ENCODE measurements around the gene MRPS34. TPM values are rescaled to one million over a fixed set of nuclear protein-coding genes. Genes with fewer than 3 reads are reported as not detected.
"Not testable (repeated sequence)": the region's sequence is repeated elsewhere in the genome, so short reads cannot be mapped to it uniquely, and the experiment has no call there.

MRPS34 gene
- polyA plus RNA-seq, 5 donors, result 51.5 to 82.1 (median 57.4) TPM

DNA sequence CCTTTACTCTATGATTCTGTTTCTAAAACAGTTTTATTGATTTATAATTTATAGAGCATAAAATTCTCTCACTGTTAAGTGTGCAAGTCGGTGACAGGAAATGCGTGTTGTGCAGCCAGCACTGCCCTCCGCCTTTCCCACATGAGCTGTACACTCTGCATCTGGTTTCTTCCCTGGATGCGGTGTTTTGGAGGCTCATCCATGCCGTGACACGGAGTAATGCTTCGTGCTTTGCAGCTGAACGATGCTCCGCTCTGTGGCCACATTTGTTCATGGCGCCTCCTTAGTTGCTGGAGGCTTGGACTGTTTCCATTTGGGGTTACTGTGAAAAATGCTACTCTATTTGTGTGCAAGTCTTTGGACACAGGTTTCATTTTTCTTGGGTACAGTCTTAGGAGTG is 27.8 kb upstream of the MRPS34 start:
- no peak for DNase-seq

GRCh38 chr16:1799263-1799662 is 26.3 kb upstream of the MRPS34 start:
- not testable (repeated sequence) for DNase-seq

GRCh38 chr16:1794908-1795666 is 22.2 kb upstream of the MRPS34 start:
- no peak for DNase-seq

DNA sequence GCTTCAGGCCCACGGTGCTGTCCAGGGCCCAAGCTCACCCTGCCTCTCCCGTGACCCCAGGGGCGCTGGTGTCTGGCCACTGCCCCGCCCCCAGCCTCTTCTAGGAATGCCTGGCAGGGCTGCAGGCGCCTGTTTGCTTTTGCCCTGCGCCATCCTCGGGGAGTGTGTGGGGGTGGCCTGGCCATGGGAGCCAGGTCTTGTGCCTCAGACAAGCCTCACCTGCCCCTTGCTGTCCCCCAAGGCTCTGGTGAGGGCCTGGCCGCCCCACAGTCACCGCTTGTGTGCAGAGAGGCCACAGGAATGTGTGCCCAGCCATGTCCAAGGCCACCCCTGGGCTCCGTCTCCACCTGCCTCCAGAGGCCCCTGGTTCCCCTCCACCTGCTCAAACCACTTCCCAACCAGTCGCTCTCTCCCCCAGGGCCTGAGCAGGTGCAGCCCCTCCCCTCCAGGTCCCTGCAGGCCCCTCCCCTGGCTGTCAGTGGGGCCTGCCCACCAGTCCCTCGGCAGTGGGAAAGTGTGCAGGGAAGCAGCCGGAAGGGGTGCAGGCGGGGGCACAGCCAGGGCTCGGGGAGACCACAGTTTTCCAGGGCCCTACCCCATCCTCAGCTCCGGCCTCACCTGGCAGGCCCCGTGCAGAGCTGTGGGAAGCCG is 21.4 kb upstream of the MRPS34 start:
- DNase-seq, result no peak

GRCh38 chr16:1793578-1794220 is 20.8 kb upstream of the MRPS34 start, which contains the start of gene IGFALS:
TSS of gene IGFALS (minus strand) at chr16:1793705. CDS start at chr16:1793652, 53 bp downstream.
- no peak for DNase-seq

GRCh38 chr16:1792836-1793577 is 20.1 kb upstream of the MRPS34 start:
- DNase-seq, result no peak

DNA sequence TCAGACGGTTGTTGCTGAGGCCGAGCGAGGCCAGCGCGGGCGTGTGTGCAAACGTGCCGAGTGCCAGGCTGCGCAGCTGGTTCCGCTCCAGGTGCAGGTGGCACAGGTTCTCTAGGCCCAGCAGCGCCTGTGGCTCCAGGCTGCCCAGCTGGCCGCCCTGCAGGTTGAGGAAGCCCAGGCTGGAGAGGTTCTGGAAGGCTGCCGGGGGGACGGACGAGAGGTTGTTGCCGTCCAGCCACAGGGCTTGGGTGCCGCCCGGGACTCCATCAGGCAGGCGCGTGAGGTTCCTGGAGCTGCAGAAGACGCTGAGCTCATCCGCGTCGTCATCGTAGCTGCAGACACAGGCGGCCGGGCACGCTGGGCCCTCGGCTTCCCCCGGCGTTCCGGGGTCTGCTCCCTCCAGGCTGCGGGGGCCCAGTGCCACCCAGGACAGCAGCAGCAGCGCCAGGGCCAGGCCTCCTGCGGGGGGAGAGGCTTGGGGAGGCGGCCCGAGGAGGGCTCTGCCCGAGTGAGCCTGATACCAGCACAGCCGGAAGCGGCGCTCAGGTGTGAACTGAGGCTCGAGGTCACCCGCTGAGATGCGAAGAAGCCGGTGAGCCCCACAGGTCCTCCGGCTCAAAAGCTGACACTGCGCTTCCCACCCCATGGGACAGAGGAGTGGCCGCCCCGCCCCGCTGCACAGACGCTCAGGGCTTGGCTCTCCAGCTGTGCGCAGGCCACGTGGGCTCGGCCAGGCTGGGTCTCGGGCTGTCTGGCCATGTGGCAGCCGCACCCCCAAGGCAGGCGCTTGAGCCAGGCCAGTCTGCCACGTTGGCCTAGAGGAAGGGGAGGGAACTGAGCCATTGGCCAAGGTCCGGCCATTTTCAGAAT is 19.2 kb upstream of the MRPS34 start:
- no peak for DNase-seq

DNA sequence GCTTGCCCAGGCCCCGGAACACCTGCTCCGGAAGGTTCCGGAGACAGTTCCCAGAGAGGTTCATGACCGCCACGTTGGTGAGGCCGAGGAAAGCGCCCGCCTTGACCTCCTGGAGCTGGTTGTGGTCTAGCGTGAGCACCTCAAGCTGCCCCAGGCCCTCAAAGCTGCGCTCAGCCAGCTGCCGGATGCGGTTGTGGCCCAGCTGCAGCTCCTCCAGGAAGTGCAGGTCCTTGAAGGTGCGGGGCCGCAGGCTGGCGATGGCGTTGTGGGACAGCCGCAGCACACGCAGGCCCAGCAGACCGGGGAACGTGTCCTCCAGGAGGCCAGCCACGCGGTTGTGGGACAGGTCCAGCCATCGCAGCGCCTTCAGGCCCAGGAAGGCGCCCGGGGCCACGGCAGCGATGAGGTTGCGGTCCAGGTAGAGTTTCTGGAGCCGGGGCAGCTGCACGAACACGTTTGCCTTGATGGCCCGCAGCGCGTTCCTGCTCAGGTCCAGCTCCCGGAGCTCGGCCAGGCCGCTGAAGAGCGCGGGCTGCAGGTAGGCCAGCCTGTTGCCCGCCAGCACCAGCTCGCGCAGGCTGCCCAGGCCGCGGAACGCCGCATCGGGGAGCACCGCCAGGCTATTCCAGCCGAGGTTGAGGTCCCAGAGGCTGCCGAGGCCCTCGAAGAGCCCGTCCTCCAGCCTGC is 18.5 kb upstream of the MRPS34 start:
- no peak for DNase-seq

DNA sequence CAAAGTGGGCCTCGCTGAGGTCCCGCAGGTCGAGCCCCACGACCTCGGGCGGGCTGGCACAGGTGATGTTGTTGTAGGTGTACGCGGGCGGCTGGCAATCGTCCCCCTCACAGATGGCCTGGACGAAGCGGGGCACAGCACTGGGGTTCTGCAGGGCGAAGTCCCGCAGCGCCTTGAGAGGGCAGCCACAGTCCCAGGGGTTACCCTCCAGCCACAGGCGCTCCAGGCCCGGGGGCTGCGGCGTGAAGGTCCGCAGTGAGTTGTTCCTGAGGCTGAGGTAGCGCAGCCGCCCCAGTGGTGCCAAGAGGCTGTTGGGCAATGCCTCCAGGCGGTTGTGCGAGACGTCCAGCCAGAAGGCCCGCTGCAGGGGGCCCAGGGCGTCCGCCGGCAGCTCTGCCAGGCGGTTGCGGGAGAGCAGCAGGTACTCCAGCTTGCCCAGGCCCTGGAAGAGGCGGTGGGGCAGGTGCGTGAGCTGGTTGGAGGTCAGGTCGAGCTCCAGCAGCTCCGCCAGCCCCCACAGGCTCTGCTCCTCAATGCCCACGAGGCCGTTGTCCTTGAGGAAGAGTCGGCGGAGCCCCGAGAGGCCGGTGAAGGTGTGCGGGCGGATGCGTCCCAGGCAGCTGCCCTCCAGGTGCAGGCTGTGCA is 17.8 kb upstream of the MRPS34 start:
- DNase-seq, result no peak

DNA sequence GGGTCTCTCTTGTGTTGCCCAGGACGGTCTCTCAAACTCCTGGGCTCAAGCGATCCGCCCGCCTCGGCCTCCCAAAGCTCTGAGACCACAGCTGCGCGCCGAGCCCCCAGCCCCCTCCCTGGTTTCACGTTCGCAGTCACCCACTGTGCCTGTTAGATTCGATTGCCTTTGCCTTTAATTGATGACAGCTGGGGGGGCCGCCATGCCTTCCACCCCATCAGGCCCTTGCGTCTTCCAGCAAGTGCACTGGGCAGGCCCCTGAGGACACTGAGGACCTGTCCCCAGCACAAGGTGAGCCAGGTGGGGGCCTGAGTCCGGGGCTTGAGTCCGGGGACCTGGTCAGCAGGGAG is 17.3 kb upstream of the MRPS34 start:
- no peak for DNase-seq

DNA sequence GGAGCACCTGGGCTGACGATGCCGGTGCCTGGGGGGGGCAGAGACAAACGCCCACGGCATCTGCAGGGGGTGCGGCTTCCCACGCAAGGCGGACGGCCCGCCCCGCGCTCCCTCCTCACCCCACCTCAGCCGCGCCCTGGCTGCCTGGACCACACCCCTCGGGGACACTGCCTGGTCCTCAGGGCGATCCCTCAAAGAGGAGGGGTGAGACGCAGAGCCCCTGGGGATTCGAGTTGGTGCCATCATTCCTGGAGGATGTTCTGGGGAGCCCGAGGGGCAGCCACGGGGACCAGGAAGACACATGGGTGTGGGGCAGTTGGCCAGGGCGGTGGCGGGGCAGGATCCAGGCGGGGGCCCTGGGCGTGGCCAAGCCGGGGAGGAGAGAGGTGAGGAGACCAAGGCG is 16.7 kb upstream of the MRPS34 start:
- no peak for DNase-seq

DNA sequence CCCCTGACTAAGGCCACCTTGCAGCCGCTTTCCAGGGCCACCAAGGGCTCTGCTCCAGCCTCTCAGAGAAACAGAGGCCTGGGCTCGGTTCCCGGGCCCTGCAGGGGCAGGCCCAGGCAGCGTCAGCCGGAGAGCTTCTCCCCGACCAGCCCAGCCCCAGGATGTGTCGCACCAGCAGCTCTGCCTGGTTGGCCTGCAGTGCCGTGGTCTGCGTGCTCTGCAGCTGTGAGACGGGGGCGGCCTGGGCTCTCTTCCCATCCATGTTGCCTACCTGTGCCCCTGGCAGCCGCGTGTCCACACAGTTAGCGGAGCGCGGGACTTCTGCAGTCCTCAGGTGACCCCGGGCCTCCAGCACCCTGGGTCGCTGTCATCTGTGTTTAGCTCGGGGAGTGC is 15.8 kb upstream of the MRPS34 start:
- no peak for DNase-seq

DNA sequence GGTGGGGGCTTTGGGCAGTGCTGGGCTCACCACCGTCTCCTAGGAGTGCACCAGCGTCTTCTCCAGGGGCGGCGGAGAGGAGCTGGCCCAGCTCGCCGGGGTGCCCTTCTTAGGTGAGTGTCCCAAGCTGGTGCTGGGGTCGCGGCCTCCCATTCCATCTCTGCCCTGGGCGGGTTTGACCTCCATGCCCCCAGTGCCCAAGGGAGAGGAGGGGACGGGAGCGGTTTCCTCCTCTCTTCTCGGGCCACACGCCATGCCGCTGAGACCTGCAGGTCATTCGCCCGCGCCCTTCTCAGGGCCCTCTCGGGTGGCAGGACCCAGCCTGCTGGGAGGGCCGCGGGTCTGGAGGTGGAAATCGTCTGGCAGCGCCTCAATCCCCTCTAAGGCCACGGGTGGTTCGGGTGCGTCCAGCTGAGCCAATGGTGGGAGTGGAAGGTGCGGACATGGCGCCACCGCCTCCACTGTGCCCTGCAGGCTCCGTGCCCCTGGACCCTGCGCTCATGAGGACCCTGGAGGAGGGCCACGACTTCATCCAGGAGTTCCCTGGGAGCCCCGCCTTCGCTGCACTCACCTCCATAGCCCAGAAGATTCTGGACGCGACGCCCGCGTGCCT is 15.3 kb upstream of the MRPS34 start:
- no peak for DNase-seq

- DNase-seq, result no peak
Measured at GRCh38 chr16:1787322-1788094, 14.6 kb upstream of the MRPS34 start.

GRCh38 chr16:1787056-1787321 is 14.1 kb upstream of the MRPS34 start:
- no peak for DNase-seq

- no peak for DNase-seq
Measured at GRCh38 chr16:1786242-1787055, 13.5 kb upstream of the MRPS34 start.

DNA sequence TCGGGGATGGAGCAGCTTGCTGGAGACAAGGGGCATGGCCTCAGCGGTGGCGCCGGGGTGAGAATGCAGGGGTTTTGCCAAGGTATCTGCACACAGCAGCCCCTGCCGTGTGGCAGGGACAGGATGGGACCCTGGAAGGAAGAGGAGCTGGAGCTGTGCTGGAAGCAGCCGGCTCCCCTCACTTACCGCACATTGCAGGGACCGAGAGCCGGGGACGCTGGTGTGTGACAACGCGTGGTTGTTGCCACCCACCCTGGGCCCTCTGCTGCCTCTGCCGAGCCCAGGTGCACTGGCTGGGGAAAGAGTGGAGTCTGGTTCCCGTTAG is 12.9 kb upstream of the MRPS34 start:
- no peak for DNase-seq
